ENCODE measurements around the gene ZSCAN10. TPM values are rescaled to one million over a fixed set of nuclear protein-coding genes. Genes with fewer than 3 reads are reported as not detected.

The ZSCAN10 gene
- total and polyA plus RNA-seq, 2 experiments from 2014 or later = 217 to 519 TPM

- peaks cover 52% of the 10 kb centered on the region for H3K79me2 ChIP-seq (replicated peaks; ENCODE audit: insufficient read depth)
- no peak overlapping the region for H3K27ac ChIP-seq (ENCODE audit: low read depth)
- peaks cover 31% of the 10 kb centered on the region for H3K27me3 Mint-ChIP-seq (ENCODE audit: insufficient read depth, low read depth, poor library complexity)
- peak overlapping the region; percentile 32; the same call in 1 of the 2 replicates for H3K27ac Mint-ChIP-seq
- TF ChIP-seq POLR2AphosphoS5 (IDR thresholded peaks at IDR 0.05; ENCODE audit: low read depth) = 0 out of 2 replicates have a peak, but pooled peaks have one; percentile 13
- TF ChIP-seq ZNF462 (CRISPR knock-in tag; IDR thresholded peaks at IDR 0.05) = no peak
- no peak for TF ChIP-seq ETS1 (IDR thresholded peaks at IDR 0.05)
- no peak for TF ChIP-seq EZH2phosphoT487 (IDR thresholded peaks at IDR 0.05; ENCODE audit: unreplicated experiment)
- H3K4me1 ChIP-seq (ENCODE audit: insufficient read depth) = peaks cover 33% of the 10 kb centered on the region
- H4K20me1 ChIP-seq (replicated peaks; ENCODE audit: insufficient read depth) = peaks cover 48% of the 10 kb centered on the region
- H2AFZ ChIP-seq = no peak overlapping the region
- no peaks in the 10 kb centered on the region for H3K27me3 ChIP-seq (ENCODE audit: insufficient read depth)
- H3K36me3 ChIP-seq (ENCODE audit: insufficient read depth) = peaks cover 42% of the 10 kb centered on the region
- ATAC-seq (no peak), DNase-seq (ENCODE audit: low spot score) (no peak)
- H3K9me2 ChIP-seq (ENCODE audit: insufficient read depth) = no peaks in the 10 kb centered on the region
- peaks cover 63% of the 10 kb centered on the region for H3F3A ChIP-seq (replicated peaks; ENCODE audit: low read depth)
- H3K4me2 ChIP-seq = no peak overlapping the region
- peaks cover 37% of the 10 kb centered on the region for H3K4me1 Mint-ChIP-seq
- no peaks in the 10 kb centered on the region for H3K9me3 Mint-ChIP-seq
- no peak overlapping the region; the same call in 2 of the 3 replicates for H3K4me3 Mint-ChIP-seq
- H3K36me3 Mint-ChIP-seq (ENCODE audit: low read depth) = peaks cover 93% of the 10 kb centered on the region
- H3K4me3 ChIP-seq = no peak overlapping the region
These were observed 7.5 kb downstream of the ZSCAN10 start for GRCh38 chr16:3091551-3091950.

Data from GM23338 (cell line).